ENCODE results near the gene SLC39A11.
A peak's percentile ranks its signal among the peaks of the same experiment; 100 is the strongest.
"Not testable (repeated sequence)": the region's sequence is repeated elsewhere in the genome, so short reads cannot be mapped to it uniquely, and the experiment has no call there.

The SLC39A11 gene

DNA sequence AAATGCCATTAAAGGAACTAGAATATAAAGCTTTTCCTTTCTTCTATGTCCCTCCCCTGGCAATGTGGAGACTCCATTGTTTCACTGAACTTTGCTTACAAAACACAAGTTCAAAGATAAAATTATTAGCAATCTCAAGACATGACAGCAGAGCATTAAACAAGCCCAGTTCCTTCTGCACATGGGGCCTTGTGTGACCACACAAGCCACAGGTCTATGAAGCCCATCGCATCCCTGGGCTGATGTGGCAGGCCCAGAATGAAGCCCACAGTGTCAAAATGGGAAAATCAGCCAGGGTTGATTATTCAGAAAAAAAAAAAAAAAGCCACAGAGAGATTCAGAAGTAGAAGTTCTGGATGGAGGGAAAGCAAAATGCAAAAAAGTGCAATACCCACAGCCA is 12.9 kb upstream of the SLC39A11 start:
- DNase-seq, result no peak

DNA sequence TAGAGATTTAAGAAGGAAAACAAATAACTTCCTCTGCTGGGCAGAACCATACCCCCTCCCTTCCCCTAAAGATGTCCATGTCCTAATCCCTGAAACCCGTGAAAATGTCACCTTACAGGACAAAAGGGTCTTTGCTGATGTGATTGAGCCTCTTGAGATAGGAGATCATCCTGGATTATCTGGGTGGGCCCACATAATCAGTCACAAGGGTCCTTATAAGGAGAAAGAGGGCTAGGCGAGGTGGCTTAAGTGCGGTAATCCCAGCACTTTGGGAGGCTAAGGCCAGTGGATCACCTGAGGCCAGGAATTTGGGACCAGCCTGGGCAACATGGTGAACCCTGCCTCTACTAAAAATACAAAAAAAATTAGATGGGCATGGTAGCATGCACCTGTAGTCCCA is 12.0 kb upstream of the SLC39A11 start:
- no peak for DNase-seq

DNA sequence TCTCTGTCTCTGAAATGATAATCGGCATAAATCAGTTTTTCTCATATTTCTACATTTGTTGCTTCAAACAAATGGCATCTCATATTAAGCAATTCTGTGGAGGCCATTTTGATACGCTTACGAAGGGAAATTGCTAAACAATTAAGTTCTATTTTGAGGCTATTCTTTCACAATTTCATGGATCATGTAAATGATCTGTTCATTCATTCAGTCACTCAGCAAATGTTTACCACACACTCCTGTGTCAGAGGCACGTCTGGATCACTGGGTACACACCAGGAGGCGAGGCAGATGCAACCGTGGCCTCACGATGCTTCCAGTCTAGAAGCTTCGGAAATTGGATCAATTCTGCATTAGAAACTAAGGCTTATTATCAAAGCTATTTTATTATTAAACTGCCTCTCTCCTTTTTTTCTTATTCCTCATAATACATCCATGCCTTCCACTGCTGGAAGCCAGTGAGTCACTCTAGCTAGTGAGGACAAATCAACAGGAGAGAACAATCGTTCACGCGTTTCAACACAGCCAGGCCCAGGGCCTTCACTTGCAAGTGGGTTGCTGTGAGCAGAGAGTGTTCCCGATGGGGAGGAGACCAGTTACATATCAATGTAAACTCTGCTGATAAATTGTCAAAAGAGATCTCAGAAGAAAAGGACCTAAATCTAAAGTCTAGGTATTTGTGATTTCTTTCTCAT is 11.3 kb upstream of the SLC39A11 start:
- no peak for DNase-seq

DNA sequence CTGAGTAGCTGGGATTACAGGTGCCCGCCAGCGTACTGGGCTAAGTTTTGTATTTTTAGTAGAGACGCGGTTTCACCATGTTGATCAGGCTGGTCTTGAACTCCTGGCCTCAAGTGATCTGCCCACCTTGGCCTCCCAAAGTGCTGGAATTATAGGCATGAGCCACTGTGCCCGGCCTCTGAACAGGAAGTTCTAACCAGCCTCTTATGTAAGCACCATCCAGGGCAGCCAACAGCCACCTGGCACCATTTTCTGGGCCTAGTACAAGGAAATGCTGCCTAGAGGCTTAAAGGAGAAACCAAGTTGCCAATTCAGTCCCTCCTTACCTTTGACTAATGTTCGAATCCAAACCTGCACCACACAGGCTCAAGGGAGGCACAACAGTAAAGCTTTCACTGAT is 8.5 kb upstream of the SLC39A11 start:
- DNase-seq, result no peak

DNA sequence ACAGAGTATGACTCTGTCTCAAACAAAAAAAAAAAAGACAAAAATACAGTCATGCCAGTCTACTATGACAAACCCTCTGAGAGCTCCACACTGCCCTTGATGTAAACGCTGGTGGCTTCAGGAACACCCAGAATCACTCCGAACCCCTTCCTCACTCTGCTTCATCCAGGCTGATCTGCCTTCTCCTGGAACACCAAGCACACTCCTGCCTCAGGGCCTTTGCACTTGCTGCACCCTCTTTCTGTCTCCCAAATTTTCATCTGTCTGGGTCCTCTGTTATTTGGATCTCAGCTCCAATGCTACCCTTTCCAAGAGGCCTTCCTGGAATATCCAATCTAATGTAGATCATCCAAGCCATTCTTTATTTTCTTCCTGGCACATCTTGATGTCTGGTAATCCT is 7.9 kb upstream of the SLC39A11 start:
- no peak for DNase-seq

DNA sequence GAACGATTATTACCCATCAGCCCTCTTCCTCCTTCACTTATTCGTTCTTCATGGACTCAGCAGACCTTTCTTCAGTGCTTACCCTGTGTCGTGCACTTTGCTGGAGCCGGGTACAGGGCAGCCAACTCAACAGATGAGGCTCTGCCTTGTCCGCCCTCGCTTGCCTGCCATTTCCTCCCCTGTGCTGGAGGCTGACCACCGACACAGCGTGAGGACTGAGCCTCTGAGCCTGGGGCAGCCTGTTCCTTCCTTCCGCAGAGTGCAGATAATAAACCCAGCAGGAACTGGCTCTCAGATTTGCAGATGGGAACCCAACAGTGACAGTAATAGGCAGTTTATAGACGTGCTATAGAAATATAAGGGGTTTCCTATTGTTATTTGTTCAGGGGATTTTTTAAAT is 7.0 kb upstream of the SLC39A11 start:
- DNase-seq, result no peak

DNA sequence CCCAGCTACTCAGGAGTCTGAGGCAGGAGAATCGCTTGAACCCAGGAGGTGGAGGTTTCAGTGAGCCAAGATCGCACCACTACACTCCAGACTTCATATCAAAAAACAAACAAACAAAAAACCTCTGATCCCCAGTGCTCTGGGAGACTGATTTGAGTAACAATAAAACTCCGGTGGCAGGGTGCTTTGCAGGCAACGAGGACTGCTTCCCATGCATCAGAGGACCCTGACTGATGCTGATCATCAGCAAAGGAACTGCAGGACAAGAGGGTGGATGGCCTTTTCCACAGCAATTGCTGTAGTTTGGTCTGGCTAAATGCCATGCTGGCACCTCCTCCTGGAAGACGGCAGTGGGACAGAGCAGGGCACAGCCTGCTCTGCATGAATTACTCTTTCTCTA is 6.4 kb upstream of the SLC39A11 start:
- DNase-seq, result no peak

DNA sequence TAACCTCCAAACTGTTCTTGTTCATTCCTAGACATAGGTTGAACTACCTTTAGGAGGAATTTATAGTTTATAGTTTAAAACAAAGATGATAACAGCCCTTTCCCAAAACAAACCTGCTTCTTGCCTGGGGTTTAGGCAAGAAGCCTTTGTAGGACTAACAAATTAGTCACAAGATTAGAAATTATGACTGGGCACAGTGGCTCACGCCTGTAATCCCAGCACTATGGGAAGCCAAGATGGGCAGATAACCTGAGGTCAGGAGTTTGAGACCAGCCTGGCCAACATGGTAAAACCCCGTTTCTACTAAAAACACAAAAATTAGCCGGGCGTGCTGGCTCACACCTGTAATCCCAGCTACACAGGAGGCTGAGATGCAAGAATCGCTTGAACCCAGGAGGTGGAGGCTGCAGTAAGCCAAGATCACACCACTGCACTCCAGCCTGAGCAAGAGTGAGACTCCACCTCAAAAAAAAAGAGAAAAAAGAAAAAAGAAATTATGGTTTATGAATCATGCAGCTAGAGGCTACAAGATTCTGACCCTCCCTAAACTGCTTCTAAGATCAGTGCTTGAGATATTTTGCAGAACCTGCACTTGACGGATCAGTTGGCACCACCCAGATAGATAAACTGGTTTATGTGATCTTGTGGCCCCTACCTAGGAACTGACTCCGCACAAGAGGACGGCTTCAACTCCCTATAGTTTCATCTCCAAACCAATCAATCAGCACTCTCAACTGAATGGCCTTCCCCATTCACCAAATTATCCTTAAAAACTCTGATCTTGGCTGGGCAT is 5.7 kb upstream of the SLC39A11 start:
- DNase-seq, result not testable (repeated sequence)

DNA sequence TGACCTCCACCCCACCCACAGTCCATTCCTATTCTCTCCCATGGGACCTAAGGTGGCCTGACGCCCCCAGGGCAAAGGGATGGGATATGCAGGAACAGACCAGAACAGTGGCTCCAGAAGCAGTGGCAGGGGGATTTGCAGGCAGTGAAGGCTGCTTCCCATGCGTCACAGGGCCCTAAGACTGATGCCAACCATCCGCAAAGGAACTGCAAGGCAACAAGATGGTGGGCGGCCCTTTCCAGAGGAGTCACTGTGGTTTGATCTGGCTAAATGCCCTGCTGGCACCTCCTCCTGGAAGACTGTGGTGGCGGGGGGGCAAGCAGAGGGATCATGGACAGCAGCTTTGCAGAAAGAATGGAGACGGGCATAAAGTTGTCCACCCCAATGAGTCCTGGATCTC is 4.4 kb upstream of the SLC39A11 start:
- no peak for DNase-seq

DNA sequence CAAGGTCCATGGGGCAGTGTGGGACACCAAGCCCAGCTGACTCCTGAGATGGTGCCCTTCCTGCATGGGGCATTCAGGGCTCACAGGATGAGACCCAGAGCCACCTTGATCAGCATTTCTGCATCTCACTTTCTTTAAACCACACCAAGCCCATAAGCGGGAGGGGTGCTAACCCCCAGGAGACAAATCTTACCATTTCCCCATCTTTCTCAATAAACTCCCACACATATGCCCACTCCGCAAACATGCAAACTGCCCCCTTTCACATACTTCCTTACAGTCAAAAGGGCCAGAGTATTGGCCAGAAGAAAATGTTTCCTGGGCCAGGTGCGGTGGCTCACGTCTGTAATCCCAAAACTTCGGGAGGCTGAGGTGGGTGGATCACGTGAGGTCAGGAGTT is 3.7 kb upstream of the SLC39A11 start:
- DNase-seq, result no peak

DNA sequence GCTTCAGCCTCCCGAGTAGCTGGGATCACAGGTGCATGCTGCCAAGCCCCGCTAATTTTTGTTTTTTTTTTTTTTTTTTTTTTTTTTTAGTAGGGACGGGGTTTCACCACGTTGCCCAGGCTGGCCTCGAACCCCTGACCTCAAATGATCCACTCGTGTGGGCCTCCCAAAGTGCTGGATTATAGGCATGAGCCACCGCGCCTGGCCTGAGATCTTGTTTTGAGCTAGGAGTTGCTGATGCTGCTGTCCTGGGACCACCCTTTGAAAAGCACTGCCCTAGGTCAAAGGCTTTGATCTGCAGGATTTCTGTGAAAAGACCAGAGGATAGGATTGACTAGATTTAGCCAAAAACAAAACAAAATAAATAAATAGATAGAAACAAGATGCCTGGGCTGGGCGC is 798 bp upstream of the SLC39A11 start:
- no peak for DNase-seq

DNA sequence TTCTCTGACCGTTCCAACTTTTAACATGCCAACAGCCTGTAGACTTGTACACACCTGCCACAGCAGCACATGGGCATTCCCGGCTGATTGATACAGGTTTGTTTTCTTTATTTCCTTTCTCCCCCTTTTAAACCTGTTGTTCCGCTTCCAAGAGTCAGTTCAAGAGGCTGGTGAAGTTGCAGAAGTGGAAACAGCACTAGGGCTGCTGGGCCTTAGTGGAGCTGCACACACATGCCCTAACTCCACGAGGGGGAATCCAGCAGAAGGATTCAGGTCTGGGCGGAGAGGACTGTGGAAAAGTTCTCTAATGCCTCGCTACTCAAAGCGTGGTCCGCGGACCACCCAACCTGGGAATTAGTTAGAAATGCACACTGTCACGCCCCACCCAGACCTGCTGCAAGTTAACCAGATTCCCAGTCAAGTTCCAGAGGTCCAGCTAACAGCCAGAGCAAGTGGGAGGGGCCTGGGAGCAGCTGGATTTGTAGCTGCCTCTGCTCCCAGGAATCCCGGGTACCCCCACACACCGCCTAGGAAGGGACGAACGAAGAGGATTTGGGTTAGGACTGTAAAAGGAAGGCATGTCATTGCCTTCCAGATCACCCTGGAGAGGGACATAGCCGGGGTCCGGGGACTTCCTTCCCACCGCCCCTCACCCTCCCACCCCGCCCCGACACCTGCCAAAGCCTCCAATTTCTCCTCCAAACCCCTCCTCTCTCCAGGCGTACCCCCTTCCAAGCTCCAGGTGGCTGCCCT is 542 bp downstream of the SLC39A11 start:
- DNase-seq, result no peak

DNA sequence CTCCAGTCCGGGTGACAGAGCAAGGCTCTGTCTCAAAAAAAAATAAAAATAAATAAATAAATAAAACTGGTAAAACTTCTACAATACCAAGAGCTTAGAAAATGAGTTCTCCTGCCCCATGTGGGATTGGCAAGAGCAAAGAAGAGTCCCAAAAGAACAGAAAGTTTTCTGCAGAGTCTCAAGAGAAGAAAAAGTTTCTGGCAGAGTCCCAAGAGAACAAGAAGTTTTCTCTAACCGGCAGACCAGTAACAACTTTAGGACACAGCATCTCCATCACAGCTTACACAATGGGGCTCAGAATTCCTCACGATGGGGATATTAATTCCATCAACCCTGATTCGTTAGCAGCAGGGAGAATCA is 1.1 kb downstream of the SLC39A11 start:
- no peak for DNase-seq

DNA sequence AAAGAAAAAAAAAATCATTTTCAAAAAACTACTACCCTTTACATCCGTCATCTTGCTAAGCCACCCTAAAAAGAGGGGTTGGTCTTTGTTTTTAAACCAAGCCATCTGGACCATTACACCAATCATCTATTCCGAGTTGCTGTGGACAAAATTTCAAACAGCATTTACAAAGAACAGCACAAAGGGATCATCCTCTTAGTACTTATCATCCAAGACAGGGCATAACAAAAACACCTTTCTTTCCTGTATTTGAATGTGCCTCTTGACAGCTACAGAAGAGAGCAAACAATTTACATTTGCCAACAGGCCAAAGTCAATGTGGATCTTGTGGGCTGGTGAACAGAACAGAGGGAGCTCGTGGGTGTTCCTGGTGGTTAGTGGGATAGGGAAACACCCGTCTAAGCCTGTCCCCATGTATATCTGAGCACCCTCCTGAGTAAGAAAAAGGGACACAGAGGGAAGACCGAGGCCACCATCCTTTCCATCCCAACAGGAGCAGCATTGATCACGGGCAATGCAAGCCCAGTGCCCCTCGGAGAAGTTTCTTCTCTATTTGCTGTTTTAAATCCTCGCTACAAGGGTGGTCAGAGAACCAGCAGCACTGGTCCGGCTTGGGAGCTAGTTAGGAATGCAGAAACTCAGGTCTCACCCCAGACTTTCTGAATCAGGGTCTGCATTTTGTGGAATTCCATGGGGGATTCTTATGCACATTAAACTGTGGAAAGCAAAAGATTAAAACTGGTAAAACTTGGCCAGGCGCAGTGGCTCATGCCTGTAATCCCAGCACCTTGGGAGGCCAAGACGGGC is 1.9 kb downstream of the SLC39A11 start:
- no peak for DNase-seq

DNA sequence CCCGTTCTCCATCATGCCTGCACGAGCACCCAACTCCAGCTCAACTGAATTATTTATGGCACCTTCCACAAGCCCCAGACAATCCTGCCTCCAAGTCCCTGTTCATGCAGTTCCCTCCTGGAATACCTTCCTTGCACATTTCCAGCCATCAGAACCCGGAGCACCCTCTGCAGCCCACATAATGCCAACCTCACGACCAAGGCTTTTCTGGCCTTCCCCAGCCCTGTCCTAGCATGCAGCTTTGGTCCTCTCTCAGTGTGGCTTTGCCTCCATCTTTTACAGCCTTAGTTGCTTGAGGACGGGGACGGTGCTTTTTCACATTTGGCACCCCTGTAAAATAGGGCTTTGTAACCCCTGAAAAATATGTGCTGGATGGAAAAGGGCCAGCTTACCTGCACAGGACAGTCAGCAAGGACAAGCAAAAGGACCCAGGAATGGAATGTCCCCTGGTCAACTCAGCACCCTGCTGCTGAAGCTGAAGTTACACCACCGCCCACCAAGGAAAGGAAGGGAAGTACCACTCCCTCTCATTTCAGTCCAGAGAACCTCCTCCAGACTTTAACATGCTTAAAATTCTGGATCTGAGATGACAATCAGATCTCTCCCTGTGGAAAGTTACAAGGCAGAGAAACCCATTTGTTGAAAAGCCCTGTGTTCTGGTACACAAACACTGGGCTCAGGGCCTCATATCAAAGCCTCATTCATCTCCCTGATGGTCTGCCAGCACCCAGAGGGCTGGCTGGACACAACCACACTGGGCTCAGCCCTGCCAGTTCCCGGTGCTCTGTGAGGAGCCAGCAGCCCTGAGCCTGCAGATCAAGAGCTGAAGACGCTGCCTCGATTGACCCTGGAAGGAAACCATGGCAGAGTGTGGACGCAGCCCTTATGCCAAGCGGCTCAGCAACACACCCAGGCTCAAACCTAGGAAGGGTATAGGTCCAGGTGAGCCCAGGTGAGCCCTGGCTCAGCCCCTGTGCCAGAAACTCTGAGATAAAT is 2.9 kb downstream of the SLC39A11 start:
- no peak for DNase-seq

DNA sequence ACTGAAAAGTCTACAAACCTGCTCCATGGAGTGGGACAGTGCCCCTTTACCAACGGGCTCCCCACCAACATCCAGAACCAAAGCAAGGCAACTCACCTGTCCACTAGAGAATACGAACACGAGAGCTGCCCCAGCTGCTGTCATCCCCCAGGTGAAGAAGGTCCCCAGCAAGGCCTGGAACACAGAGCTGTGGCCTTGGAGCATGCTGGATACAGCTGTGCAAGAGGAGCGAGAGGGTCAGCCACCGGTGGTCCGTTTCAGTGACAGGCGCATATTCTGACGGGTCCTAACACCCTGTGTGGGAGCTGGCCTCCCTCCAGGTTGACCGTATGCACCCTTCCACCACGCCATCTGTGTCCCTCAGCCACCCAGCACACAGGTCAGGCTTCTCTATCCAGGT is 3.9 kb downstream of the SLC39A11 start:
- no peak for DNase-seq

DNA sequence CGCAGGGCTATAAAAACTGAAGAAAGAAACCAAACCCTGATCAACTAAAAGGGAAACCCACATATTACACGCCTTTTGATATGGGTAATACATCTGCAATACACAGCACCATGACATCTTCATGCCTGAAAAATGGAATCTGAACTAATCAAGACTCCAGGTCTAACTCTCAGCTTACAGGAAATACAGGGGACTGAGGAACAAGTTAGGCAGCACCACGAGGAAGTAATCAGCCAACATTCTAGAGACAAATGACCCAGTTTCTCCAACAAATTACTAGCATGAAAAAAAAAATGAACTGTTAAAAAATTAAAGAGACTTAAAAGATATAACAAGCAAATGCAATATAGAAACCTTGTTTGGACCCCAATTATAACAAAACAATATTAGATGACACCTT is 9.1 kb downstream of the SLC39A11 start:
- no peak for DNase-seq

DNA sequence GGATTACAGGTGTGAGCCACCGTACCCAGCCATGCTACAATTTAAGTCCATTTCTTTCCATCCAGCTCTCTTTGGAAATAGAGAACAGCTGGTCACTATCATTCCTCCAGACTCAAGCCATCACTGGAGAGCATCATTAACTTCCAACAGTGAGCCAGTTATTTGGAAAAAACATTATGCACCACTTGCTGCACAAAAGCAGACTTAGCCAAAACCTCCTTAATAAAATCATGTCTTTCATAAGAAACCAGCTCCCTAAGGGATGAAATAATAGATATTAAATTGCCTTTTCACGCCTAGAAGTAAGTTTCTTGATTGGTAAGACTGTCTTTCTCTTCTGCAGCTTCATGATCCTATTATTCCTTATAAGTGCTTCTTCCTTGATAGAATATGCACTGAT is 17.9 kb downstream of the SLC39A11 start:
- DNase-seq, result no peak

DNA sequence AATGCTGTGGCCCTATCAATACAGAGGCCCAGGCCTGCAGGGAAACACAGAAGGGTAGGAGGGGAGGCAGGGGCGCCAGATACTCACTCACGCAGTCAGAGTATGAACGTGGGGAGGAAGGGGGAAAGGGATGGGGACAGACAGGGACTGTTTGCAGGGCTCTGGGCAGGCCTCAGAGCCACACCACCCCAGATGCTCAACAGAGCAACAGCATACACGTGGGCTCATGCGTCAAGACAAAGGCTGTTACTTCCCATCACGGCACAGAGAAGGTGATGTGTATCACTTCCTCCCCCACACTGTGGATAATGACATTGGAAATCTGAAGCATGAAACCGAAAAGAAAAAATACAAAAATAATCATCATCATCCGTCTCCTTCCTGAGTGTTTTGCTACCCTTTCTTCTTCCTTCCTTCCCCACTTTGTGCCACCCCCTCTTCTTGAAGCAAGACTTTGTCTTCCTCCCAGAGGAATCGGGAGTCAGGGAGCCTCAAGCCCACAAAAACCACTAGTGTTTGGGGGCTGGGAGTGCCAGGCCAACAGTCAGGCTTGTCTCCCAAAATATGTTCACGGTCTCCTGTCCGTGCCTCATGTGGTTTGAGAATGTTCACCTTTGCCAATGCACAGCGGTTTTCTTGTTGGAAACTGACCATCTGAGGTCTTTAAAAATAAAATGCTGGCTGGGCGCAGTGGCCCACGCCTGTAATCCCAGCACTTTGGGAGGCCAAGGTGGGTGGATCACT is 20.1 kb downstream of the SLC39A11 start:
- DNase-seq, result no peak

DNA sequence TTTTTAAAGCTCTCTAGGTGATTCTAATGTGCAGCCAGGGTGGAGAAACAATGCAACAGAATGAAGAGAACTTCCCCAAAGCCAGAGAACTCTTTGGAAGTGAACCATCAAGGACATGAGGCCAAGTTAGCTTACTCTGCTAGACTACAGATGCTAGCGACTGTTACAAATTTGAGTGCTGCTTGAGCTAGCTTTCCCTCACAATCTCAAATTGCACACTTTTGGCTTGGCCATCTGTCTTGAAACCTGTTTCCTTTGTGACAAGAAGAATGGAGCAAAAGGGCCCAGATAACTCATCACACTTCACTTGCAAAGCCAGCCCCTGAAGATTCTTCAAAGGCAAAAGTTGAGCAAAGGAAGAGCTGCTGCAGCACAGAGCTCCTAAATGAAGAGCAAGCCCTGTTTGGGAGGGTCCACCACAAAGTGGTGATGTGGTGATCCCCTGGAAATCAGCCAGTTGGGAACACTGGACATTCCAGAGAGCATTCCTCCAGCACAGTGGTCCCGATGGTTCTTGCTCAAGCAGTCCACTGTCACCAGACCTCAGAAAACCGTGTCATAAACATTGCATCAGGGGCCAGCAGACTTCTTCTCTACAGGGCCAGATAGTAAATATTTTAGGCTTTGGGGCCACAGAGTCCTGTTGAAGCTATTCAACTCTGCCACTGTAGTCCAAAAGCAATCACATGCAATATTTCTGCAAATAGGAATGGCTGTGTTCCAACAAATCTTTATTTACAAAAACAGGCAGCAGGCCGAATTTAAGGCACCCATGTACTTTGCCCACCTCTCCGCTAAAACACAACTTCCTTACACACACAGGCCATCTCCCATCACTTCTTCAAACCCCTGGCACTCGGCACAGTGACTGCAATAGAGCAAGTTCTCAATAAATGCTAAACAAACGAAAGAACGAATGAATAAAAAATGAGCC is 21.2 kb downstream of the SLC39A11 start:
- peak; percentile 86 for DNase-seq
